K562 (cell line): ENCODE results near the gene ZNF335. TPM values are rescaled to one million over a fixed set of nuclear protein-coding genes. Genes with fewer than 3 reads are reported as not detected.

Experiments
- BCL6 ChIP-seq: fragments of 250-450 bp; sonication (Bioruptor Pico); IDR thresholded peaks from 2 replicates; pipeline ENCODE4 v1.4.0; 2020
- CHD4 ChIP-seq: fragments of 200-600 bp; sonication (generic); IDR thresholded peaks from 3 replicates; pipeline ENCODE4 v1.6.1; 2012; ENCODE audit warnings: low read depth, mild to moderate bottlenecking, mixed read lengths, low read length, inconsistent platforms; ENCODE audit not compliant: insufficient read depth, insufficient replicate concordance, poor library complexity, severe bottlenecking
- DNMT1 ChIP-seq: fragments of 450-650 bp; IDR thresholded peaks from 2 replicates; pipeline ENCODE4 v1.6.1; 2016; ENCODE audit warnings: antibody characterized with exemption, mild to moderate bottlenecking
- E2F5 ChIP-seq: sonication (generic); formaldehyde crosslinking; IDR thresholded peaks from 2 replicates; pipeline ENCODE4 v1.8.0; 2022; ENCODE audit warnings: mild to moderate bottlenecking, missing genetic modification reagents
- EZH2 ChIP-seq: IDR thresholded peaks from 2 replicates; pipeline ENCODE4 v1.6.1; 2012; ENCODE audit warnings: low read depth, mild to moderate bottlenecking, inconsistent platforms, low read length, borderline replicate concordance
- FOXP1 ChIP-seq: sonication (generic); formaldehyde crosslinking; IDR thresholded peaks from 2 replicates; pipeline ENCODE4 v1.8.0; 2022; ENCODE audit warnings: mild to moderate bottlenecking, missing genetic modification reagents
- KAT7 ChIP-seq: sonication (generic); formaldehyde crosslinking; IDR thresholded peaks from 2 replicates; pipeline ENCODE4 v1.8.0; 2022; ENCODE audit warnings: missing genetic modification reagents, mild to moderate bottlenecking, borderline replicate concordance
- MXI1 ChIP-seq: IDR thresholded peaks from 2 replicates; pipeline ENCODE4 v1.6.1; 2011; ENCODE audit warnings: low read depth, mild to moderate bottlenecking, improper control_type of control experiment, low read length
- MYNN ChIP-seq, 2 experiments: sonication (generic); formaldehyde crosslinking in 1 of 2; IDR thresholded peaks; 2 replicates each; pipeline versions ENCODE4 v1.5.0 to v1.6.1; 2016 to 2020; ENCODE audit warnings: antibody characterized with exemption in 1 of 2, missing genetic modification reagents in 1 of 2
- NBN ChIP-seq: fragments of 450-650 bp; IDR thresholded peaks from 2 replicates; pipeline ENCODE4 v1.6.1; 2016; ENCODE audit warnings: low read depth, mild to moderate bottlenecking
- POLR2H ChIP-seq: IDR thresholded peaks from 2 replicates; pipeline ENCODE4 v1.6.1; 2016; ENCODE audit warnings: missing genetic modification characterization, low read depth, mild to moderate bottlenecking, control low read depth, missing compliant biosample characterization, moderate library complexity
- RBBP5 ChIP-seq: fragments of 200-600 bp; sonication (generic); IDR thresholded peaks from 2 replicates; pipeline ENCODE4 v1.6.1; 2012; ENCODE audit warnings: borderline replicate concordance, mild to moderate bottlenecking, low read length, control low read depth, inconsistent platforms; ENCODE audit not compliant: insufficient read depth, poor library complexity, severe bottlenecking
- SLC30A9 ChIP-seq: fragments of 250-450 bp; sonication (Bioruptor Pico); IDR thresholded peaks from 2 replicates; pipeline ENCODE4 v1.8.0; 2022; ENCODE audit warnings: mild to moderate bottlenecking, moderate library complexity
- TAF15 ChIP-seq: fragments of 200-400 bp; formaldehyde crosslinking; IDR thresholded peaks from 2 replicates; pipeline ENCODE4 v1.6.1; 2017; ENCODE audit warnings: mild to moderate bottlenecking, low read depth, low read length, moderate library complexity
- TCF15 ChIP-seq: fragments of 250-450 bp; sonication (Bioruptor Pico); IDR thresholded peaks from 2 replicates; pipeline ENCODE4 v1.8.0; 2022; ENCODE audit warnings: moderate library complexity, mild to moderate bottlenecking, inconsistent platforms
- TEAD1 ChIP-seq, 2 experiments: fragments of 450-650 bp in 1 of 2; sonication (generic) in 1 of 2; formaldehyde crosslinking; IDR thresholded peaks; 2 replicates each; pipeline versions ENCODE4 v1.4.0 to v1.8.0; 2020 to 2022; ENCODE audit warnings: mild to moderate bottlenecking in 2 of 2, missing genetic modification reagents in 1 of 2
- TEAD4 ChIP-seq, 2 experiments: sonication (generic) in 1 of 2; formaldehyde crosslinking in 1 of 2; IDR thresholded peaks; 2 replicates each; pipeline versions ENCODE4 v1.6.1 to v1.8.0; 2012 to 2022; ENCODE audit warnings: borderline replicate concordance in 1 of 2, inconsistent platforms in 1 of 2, low read length in 1 of 2, mild to moderate bottlenecking in 1 of 2, missing genetic modification reagents in 1 of 2
- USF2 ChIP-seq: sonication (generic); formaldehyde crosslinking; IDR thresholded peaks from 2 replicates; pipeline ENCODE4 v1.5.0; 2020; ENCODE audit warnings: missing genetic modification reagents
- ZBTB1 ChIP-seq: sonication (generic); formaldehyde crosslinking; IDR thresholded peaks from 2 replicates; pipeline ENCODE4 v1.8.1; 2023; ENCODE audit warnings: missing genetic modification reagents, low read depth, mild to moderate bottlenecking, borderline replicate concordance
- ZBTB43 ChIP-seq: sonication (generic); formaldehyde crosslinking; IDR thresholded peaks from 2 replicates; pipeline ENCODE4 v1.8.0; 2023; ENCODE audit warnings: mild to moderate bottlenecking, missing genetic modification reagents
- ZNF197 ChIP-seq: fragments of 200-800 bp; sonication (Bioruptor generic); IDR thresholded peaks from 2 replicates; pipeline ENCODE4 v1.6.1; 2016; ENCODE audit warnings: low read depth, missing genetic modification characterization, missing compliant biosample characterization
- ZNF644 ChIP-seq: fragments of 200-800 bp; sonication (Bioruptor generic); IDR thresholded peaks from 2 replicates; pipeline ENCODE4 v1.6.1; 2016; ENCODE audit warnings: low read depth, missing genetic modification characterization, missing compliant biosample characterization
- ZNF717 ChIP-seq: fragments of 250-450 bp; sonication (Bioruptor Pico); IDR thresholded peaks from 2 replicates; pipeline ENCODE4 v1.5.0; 2021
- ZZZ3 ChIP-seq: fragments of 450-650 bp; IDR thresholded peaks from 2 replicates; pipeline ENCODE4 v1.6.1; 2016; ENCODE audit warnings: antibody characterized with exemption, mild to moderate bottlenecking, moderate library complexity
- polyA plus RNA-seq, 8 experiments: library from polyadenylated mRNA; depleted of rRNA in 4 of 8; stranded (reverse) in 5 of 8; unstranded in 3 of 8; fragments of >200 nt; fragmentation: Nextera tagmentation in 2 of 8; fragmentation: Illumina TruSeq in 1 of 8; extraction: Ambion mirVana in 2 of 8; extraction: Trizol in 1 of 8; gene quantifications; 2 replicates each; pipeline versions ENCODE4 v1.2.1 to v1.2.3, GENCODE V29; 2011 to 2014; ENCODE audit warnings: inconsistent platforms in 1 of 8, missing spikeins in 1 of 8
- total RNA-seq, 7 experiments: library from RNA; depleted of rRNA in 6 of 7; stranded (reverse); fragments of >200 nt in 6 of 7; fragmentation: Illumina TruSeq in 2 of 7; extraction: Trizol in 2 of 7; gene quantifications; 2 replicates each; pipeline versions ENCODE4 v1.2.1 to v1.2.3, GENCODE V29; 2011 to 2021; ENCODE audit warnings: low replicate concordance in 1 of 7

ZNF335 gene
- total and polyA plus RNA-seq, 9 of the 15 experiments (the other 6 are each of a cell fraction or from before 2014, with no cell fraction given): 0.39 to 16.0 (median 7.6) TPM

- peak; percentile 40; the same call in 1 of the 2 replicates for TF ChIP-seq TCF15 (CRISPR knock-in tag)
- peak; percentile 15; the same call in 1 of the 2 replicates for TF ChIP-seq MXI1
- TF ChIP-seq BCL6 (CRISPR knock-in tag): no peak
- TF ChIP-seq POLR2H (tag): no peak
- TF ChIP-seq SLC30A9 (CRISPR knock-in tag): no peak
- peak; percentile 99 for TF ChIP-seq NBN
- TF ChIP-seq MYNN (IDR thresholded peaks at IDR 0.05): no peak
- no peak for TF ChIP-seq MYNN (CRISPR knock-in tag; IDR thresholded peaks at IDR 0.05)
- peak; percentile 59 to 81; a peak in 3 of 4 replicates for TF ChIP-seq TEAD1 (CRISPR knock-in tag; IDR thresholded peaks at IDR 0.05)
- TF ChIP-seq ZNF197 (CRISPR knock-in tag): peak; percentile 86
- TF ChIP-seq ZBTB1 (CRISPR knock-in tag): no peak
- peak; percentile 86 for TF ChIP-seq RBBP5
- TF ChIP-seq USF2 (CRISPR knock-in tag): no peak
- TF ChIP-seq ZNF644 (tag): no peak; the same call in none of the 2 replicates
- peak; percentile 94; the same call in 1 of the 2 replicates for TF ChIP-seq TAF15
- TF ChIP-seq DNMT1: peak; percentile 100
- no peak for TF ChIP-seq EZH2
- TF ChIP-seq CHD4: no peak
- TF ChIP-seq ZBTB43: peak; percentile 78; the same call in 1 of the 2 replicates
- TF ChIP-seq ZNF717 (CRISPR knock-in tag): no peak
- TF ChIP-seq KAT7 (CRISPR knock-in tag): peak; percentile 83; the same call in 1 of the 2 replicates
- TF ChIP-seq FOXP1 (CRISPR knock-in tag): peak; percentile 92
- no peak for TF ChIP-seq E2F5
- TF ChIP-seq TEAD4 (IDR thresholded peaks at IDR 0.05; ENCODE audit: low read length): peak; percentile 51; the same call in 1 of the 2 replicates
- no peak for TF ChIP-seq TEAD4 (CRISPR knock-in tag; IDR thresholded peaks at IDR 0.05; ENCODE audit: borderline replicate concordance)
- TF ChIP-seq ZZZ3: peak; percentile 93
Observed at GRCh38 chr20:45971675-45972499, at the start of gene ZNF335 (continued).
